ENCODE results near the gene AKT2.

Gene AKT2

DNA sequence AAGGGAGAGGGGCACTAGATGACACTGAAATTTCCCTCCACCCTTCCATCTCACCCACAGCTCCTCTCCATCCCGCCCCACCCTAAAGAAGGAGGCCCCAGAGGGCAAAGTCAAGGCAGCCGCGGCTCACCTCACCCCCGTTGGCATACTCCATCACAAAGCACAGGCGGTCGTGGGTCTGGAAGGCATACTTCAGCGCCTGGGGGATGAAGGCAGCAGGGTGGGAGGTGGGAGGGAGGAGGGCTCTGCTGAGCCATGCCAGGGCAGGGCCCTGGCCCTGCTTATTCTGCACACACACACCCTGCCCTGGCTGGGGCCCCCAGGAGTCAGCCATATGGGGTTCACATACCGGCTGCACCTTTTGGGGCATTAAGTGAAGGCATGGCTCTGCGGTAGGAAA, 46.4 kb downstream of the AKT2 start:
- in situ Hi-C loops (cut with HindIII; ENCODE audit: low sequenced_read_pairs), result no loop called here

DNA sequence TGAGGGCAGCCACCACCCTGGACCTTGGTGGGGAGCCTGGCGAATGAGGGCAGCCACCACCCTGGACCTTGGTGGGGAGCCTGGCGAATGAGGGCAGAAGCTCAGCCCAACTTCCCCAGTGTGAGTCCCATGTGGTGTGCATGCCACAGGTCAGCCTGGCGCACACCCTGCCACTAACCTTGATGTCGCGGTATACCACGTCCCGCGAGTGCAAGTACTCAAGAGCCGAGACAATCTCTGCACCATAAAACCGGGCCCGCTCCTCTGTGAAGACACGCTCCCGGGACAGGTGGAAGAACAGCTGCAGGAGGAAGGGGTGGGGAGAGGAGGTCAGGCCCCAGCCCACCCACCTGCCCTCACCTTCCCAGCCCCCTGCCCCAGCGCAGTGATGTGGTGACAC, 47.4 kb downstream of the AKT2 start:
- in situ Hi-C loops (cut with HindIII; ENCODE audit: low sequenced_read_pairs), result no loop called here

GRCh38 chr19:40236366-40236765, 48.8 kb downstream of the AKT2 start:
- in situ Hi-C loops (cut with HindIII; ENCODE audit: low sequenced_read_pairs), result no loop called here

DNA sequence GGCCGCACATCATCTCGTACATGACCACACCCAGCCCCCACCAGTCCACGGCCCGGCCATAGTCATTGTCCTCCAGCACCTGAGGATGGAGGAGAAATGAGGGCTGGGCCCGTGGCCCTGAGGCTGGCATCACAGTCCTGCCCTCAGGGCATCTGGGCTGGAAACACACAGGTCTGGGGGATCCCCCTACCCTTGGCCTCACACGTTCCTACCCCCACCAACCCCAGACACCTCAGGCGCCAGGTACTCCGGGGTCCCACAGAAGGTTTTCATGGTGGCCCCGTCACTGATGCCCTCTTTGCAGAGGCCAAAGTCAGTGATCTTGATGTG, 49.2 kb downstream of the AKT2 start:
- in situ Hi-C loops (cut with HindIII; ENCODE audit: low sequenced_read_pairs), result no loop called here

GRCh38 chr19:40235238-40236025, 49.7 kb downstream of the AKT2 start:
- in situ Hi-C loops (cut with HindIII; ENCODE audit: low sequenced_read_pairs), result no loop called here

GRCh38 chr19:40234429-40235237, 50.5 kb downstream of the AKT2 start:
- in situ Hi-C loops (cut with HindIII; ENCODE audit: low sequenced_read_pairs), result no loop called here

GRCh38 chr19:40233811-40234389, 51.2 kb downstream of the AKT2 start:
- in situ Hi-C loops (cut with HindIII; ENCODE audit: low sequenced_read_pairs), result no loop called here

GRCh38 chr19:40232949-40233810, 52.0 kb downstream of the AKT2 start:
- in situ Hi-C loops (cut with HindIII; ENCODE audit: low sequenced_read_pairs), result no loop called here

DNA sequence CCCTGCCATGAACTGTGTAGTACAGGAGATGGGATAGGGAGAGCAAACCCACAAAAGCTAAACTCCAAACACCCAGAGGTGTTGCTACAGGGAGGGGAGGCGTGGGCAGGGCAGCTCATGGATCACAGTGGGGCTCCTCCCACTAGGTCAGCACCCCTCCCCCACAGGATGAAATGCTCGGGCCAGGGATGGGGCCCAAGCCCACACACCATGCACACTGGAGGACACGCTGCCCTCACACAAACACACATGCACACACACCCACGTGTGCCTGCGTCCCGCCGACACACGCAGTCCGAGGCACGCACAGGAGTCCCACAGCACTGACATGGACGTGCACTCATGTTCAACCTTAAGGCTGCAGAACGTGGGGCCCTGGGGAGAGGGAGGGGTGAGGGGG, 52.7 kb downstream of the AKT2 start:
- in situ Hi-C loops (cut with HindIII; ENCODE audit: low sequenced_read_pairs), result no loop called here

DNA sequence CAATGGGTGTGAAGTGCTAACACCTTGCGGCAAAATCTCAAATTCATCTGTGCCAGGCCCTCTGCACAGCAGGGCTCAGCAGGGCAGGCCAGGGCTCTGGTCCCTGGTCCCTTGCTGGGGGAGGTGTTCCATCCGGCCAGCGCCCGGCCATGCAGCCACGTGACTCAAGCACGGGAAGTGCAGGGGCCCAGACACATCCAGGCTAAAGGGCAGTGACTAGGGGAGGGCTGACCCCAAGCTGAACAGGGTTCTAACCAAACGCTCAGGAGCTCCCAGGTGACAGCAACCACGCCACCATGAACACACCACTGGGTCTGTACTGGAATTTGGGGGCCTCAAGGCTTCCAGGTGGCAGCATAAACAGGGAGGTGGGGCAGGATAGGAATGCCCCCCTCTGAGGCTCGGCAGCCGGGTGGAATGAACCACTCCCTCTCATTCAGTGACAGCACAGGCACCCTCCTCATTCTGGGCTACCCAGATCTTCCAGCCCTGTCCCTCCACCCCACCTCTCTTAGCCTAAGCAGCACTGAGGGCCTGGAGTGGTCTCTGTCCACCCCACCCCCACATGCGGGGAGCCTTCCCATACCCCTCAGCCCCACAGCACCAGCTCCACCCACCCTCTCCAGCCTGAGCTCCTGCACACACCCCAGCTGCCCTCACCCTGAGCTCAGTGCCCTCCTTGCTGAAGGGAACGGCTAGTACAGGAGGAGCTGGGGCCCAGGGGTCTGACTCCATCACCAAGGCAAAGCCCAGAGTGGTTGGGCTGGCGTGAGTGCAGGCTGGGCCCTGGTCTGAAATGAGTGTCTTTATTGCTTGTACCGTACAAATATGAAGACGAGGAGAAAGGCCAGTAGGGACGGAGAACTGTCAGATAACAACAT, 53.4 kb downstream of the AKT2 start:
- in situ Hi-C loops (cut with HindIII; ENCODE audit: low sequenced_read_pairs), result no loop called here

DNA sequence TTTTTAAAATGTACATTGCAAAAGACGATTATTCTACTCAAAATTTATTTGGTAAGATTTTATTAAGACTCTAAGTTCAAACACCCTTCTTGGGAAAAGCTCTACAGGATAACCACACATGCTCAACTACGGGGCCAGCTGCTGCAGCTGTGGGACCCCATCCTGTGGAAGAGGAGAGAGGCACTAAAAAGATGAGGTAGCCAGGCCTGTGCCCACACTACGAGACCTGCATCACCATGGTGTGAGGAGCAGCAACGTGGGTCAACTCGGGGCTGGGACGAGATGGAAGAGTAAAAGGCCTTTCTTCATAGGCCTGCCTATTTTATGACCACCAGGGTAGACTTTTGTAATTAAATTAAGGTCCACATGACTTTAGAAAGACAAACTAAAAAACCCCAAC, 54.1 kb downstream of the AKT2 start:
- in situ Hi-C loops (cut with HindIII; ENCODE audit: low sequenced_read_pairs), result no loop called here

DNA sequence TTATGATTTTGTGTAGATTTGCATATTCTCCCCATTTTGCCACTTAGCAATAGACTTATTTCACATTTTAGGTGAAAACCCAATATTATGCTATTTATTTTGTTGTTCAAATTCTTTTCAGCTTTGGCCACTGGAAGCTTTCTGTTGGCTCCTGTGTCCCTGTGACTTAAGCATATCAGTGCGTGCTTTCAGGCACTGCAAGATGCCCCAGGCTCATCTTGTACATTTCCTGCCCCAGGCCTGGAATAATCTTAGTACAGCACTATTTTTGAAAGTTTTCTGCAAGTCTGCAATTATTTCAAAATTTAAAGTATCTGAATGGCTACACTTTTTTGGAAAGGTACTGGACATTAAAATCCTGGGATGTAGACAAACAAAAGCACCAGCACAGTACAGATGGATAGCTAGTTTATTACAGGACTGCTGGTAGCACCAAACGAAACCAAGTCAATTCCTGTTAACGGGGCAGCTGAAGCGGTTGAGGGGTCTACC, 55.2 kb downstream of the AKT2 start:
- in situ Hi-C loops (cut with HindIII; ENCODE audit: low sequenced_read_pairs), result no loop called here

- in situ Hi-C loops (cut with HindIII; ENCODE audit: low sequenced_read_pairs), result no loop called here
These were observed 55.7 kb downstream of the AKT2 start for GRCh38 chr19:40229484-40229883.

GRCh38 chr19:40228863-40229262, 56.3 kb downstream of the AKT2 start:
- in situ Hi-C loops (cut with HindIII; ENCODE audit: low sequenced_read_pairs), result no loop called here

DNA sequence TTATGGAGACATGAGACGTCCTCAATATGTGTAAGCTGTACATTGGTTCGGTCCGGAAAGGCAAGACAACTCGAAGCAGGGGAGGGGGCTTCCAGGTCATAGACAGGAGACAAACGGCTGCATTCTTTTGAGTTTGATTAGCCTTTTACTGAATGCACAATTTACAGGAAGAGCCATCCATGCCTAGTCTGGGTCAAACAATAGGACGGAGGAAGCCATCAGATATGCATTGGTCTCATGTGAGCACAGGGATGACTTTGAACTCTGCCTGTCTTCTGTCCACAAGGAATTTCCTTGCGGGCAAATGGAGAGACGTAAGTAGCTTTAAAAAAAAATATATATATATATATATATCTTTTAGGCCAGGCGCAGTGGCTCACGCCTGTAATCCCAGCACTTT, 56.8 kb downstream of the AKT2 start:
- in situ Hi-C loops (cut with HindIII; ENCODE audit: low sequenced_read_pairs), result no loop called here

GRCh38 chr19:40225440-40226305, 59.5 kb downstream of the AKT2 start:
- in situ Hi-C loops (cut with HindIII; ENCODE audit: low sequenced_read_pairs), result no loop called here

GRCh38 chr19:40224342-40225150, 60.6 kb downstream of the AKT2 start:
- in situ Hi-C loops (cut with HindIII; ENCODE audit: low sequenced_read_pairs), result no loop called here

- in situ Hi-C loops (cut with HindIII; ENCODE audit: low sequenced_read_pairs), result no loop called here
These were observed 61.9 kb downstream of the AKT2 start for GRCh38 chr19:40223135-40223822.

Measured in endothelial cell of hepatic sinusoid (primary cell).